Sigmoid colon (tissue), 3 donors: ENCODE measurements around the gene ZC3HAV1.

Source experiments
- POLR2A ChIP-seq, 2 donors: fragments of 450-650 bp; IDR thresholded peaks; one replicate each; pipeline ENCODE4 v1.6.1; 2016; ENCODE audit warnings: antibody characterized with exemption in 2 of 2, mild to moderate bottlenecking in 2 of 2, moderate library complexity in 2 of 2
- TF ChIP-seq, protein P1 (sequence below), 4 experiments: fragments of 450-650 bp in 3 of 4; fragments of 200-600 bp in 1 of 4; IDR thresholded peaks; one replicate each; pipeline ENCODE4 v1.5.1; 2016 to 2019; ENCODE audit warnings: antibody characterized with exemption in 4 of 4, mild to moderate bottlenecking in 3 of 4, moderate library complexity in 2 of 4

DNA sequence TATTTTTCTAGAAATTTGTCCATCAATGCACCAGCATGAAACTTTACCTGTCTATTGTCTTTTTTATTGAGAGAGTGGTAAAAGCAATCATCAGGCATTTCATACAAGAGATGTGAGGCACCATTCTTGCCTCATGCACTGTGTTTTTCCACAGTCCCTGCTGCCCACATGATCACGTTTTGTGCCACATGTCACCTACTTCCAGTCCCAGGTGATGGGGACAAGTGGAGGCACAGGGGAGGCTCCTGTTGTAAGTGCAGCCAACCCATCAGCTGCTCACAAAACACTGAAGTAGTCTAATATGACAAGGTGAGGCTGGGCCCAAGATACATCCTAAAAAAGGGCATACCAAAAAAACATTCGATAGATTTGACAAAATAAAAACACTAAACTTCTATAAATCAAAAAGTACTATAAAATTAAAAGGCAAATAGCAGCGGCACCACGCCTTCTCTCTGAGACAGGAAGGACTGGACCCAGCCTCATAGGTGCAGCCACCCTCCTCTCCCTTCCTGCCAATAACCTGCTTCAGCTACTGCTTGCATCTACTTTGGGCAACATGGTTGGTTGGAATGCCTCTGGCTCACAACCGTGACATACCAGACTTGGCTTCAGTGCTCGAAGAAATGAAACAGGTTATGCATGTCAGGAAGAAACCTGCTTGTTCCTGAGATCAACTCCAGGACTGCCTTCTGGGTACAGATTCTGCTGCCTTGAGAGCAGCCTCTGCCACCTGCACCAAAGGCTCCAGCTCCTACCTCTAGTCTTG lies 76.0 kb downstream of the ZC3HAV1 start:
- TF ChIP-seq, protein P1, sequence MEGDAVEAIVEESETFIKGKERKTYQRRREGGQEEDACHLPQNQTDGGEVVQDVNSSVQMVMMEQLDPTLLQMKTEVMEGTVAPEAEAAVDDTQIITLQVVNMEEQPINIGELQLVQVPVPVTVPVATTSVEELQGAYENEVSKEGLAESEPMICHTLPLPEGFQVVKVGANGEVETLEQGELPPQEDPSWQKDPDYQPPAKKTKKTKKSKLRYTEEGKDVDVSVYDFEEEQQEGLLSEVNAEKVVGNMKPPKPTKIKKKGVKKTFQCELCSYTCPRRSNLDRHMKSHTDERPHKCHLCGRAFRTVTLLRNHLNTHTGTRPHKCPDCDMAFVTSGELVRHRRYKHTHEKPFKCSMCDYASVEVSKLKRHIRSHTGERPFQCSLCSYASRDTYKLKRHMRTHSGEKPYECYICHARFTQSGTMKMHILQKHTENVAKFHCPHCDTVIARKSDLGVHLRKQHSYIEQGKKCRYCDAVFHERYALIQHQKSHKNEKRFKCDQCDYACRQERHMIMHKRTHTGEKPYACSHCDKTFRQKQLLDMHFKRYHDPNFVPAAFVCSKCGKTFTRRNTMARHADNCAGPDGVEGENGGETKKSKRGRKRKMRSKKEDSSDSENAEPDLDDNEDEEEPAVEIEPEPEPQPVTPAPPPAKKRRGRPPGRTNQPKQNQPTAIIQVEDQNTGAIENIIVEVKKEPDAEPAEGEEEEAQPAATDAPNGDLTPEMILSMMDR (IDR thresholded peaks at IDR 0.05), result no peak
- no peak for TF ChIP-seq POLR2A (IDR thresholded peaks at IDR 0.05)
